ENCODE measurements around the gene DPP6. TPM values are rescaled to one million over a fixed set of nuclear protein-coding genes. Genes with fewer than 3 reads are reported as not detected.

The DPP6 gene
- total RNA-seq, 1 donor from 2014 or later = not detected

GRCh38 chr7:154789404-154789803 is 737.2 kb downstream of the DPP6 start:
- Mint-ChIP-seq H3K9me3 (ENCODE audit: unreplicated experiment) (peaks cover 24% of the 10 kb centered on the region), H3K4me3 (ENCODE audit: unreplicated experiment) (no peak overlapping the region), H3K4me1 (ENCODE audit: low read depth, unreplicated experiment) (no peaks in the 10 kb centered on the region), H3K27ac (ENCODE audit: unreplicated experiment) (no peak overlapping the region), H3K27me3 (ENCODE audit: unreplicated experiment) (no peaks in the 10 kb centered on the region), H3K36me3 (ENCODE audit: unreplicated experiment) (peaks cover 13% of the 10 kb centered on the region)
- DNase-seq = no peak
- no peak for TF ChIP-seq CTCF (IDR thresholded peaks at IDR 0.05; ENCODE audit: partially characterized antibody, unreplicated experiment)

- Mint-ChIP-seq H3K36me3 (ENCODE audit: unreplicated experiment) (peaks cover 13% of the 10 kb centered on the region), H3K4me3 (ENCODE audit: unreplicated experiment) (no peak overlapping the region), H3K9me3 (ENCODE audit: unreplicated experiment) (peaks cover 23% of the 10 kb centered on the region), H3K4me1 (ENCODE audit: low read depth, unreplicated experiment) (no peaks in the 10 kb centered on the region), H3K27me3 (ENCODE audit: unreplicated experiment) (no peaks in the 10 kb centered on the region), H3K27ac (ENCODE audit: unreplicated experiment) (no peak overlapping the region)
- no peak for TF ChIP-seq CTCF (IDR thresholded peaks at IDR 0.05; ENCODE audit: partially characterized antibody, unreplicated experiment)
- DNase-seq = no peak
These were observed 739.4 kb downstream of the DPP6 start for GRCh38 chr7:154791611-154792010.

GRCh38 chr7:154792436-154793055 is 740.3 kb downstream of the DPP6 start:
- Mint-ChIP-seq H3K27me3 (ENCODE audit: unreplicated experiment) (no peaks in the 10 kb centered on the region), H3K4me1 (ENCODE audit: low read depth, unreplicated experiment) (no peaks in the 10 kb centered on the region), H3K27ac (ENCODE audit: unreplicated experiment) (no peak overlapping the region)

GRCh38 chr7:154794147-154794780 is 742.1 kb downstream of the DPP6 start:
- Mint-ChIP-seq H3K27me3 (ENCODE audit: unreplicated experiment) (peaks cover 2% of the 10 kb centered on the region), H3K4me1 (ENCODE audit: low read depth, unreplicated experiment) (no peaks in the 10 kb centered on the region), H3K9me3 (ENCODE audit: unreplicated experiment) (peaks cover 23% of the 10 kb centered on the region), H3K4me3 (ENCODE audit: unreplicated experiment) (no peak overlapping the region), H3K27ac (ENCODE audit: unreplicated experiment) (no peak overlapping the region), H3K36me3 (ENCODE audit: unreplicated experiment) (peaks cover 18% of the 10 kb centered on the region)
- no peak for DNase-seq
- no peak for TF ChIP-seq CTCF (IDR thresholded peaks at IDR 0.05; ENCODE audit: partially characterized antibody, unreplicated experiment)

More at GRCh38 chr7:154792436-154793055, 740.3 kb downstream of the DPP6 start:
- Mint-ChIP-seq H3K4me3 (ENCODE audit: unreplicated experiment) (no peak overlapping the region), H3K9me3 (ENCODE audit: unreplicated experiment) (peaks cover 26% of the 10 kb centered on the region), H3K36me3 (ENCODE audit: unreplicated experiment) (peaks cover 14% of the 10 kb centered on the region)
- TF ChIP-seq CTCF (IDR thresholded peaks at IDR 0.05; ENCODE audit: partially characterized antibody, unreplicated experiment) = no peak
- no peak for DNase-seq

- no peak overlapping the region for H3K4me3 Mint-ChIP-seq (ENCODE audit: unreplicated experiment)
- H3K4me1 Mint-ChIP-seq (ENCODE audit: low read depth, unreplicated experiment) = no peaks in the 10 kb centered on the region
- DNase-seq = no peak
- no peak overlapping the region for H3K27ac Mint-ChIP-seq (ENCODE audit: unreplicated experiment)
- H3K36me3 Mint-ChIP-seq (ENCODE audit: unreplicated experiment) = peaks cover 23% of the 10 kb centered on the region
- TF ChIP-seq CTCF (IDR thresholded peaks at IDR 0.05; ENCODE audit: partially characterized antibody, unreplicated experiment) = no peak
- H3K27me3 Mint-ChIP-seq (ENCODE audit: unreplicated experiment) = peaks cover 2% of the 10 kb centered on the region
- peaks cover 24% of the 10 kb centered on the region for H3K9me3 Mint-ChIP-seq (ENCODE audit: unreplicated experiment)
These were observed 742.8 kb downstream of the DPP6 start for GRCh38 chr7:154795014-154795413.

Data from glutamatergic neuron (in vitro differentiated cells).